Measurements from ENCODE around the gene BPIFB2.

Gene BPIFB2

DNA sequence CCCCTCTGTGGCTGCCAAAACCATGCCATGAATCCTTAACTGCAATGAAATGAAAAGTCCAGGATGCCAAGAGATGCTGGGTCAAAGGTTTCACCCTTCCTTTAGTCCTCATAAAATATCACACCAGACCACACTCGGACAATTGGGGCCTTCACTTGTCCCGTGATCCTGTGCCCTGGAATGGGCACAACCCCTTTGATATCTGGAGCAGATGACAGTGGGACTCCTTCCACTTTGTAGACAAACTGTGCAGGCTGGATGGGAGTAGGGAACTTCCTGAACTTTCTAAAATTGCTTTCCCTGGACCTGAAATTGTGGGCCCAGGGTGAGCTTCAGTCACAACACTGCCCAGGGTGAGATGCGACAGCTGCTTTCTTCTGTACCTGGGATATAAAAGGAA, 14.4 kb downstream of the BPIFB2 start:
- H3K9me3 ChIP-seq (ENCODE audit: control insufficient read depth in 1 of 2, low read length in 2 of 2) = no peaks in the 10 kb centered on the region
- no peaks in the 10 kb centered on the region for H3K36me3 ChIP-seq (ENCODE audit: control insufficient read depth in 1 of 2, insufficient read depth in 2 of 2, low read length in 2 of 2)
- H3K27me3 ChIP-seq (ENCODE audit: low read depth, low read length) = no peaks in the 10 kb centered on the region
- no peaks in the 10 kb centered on the region for H3K4me1 ChIP-seq (ENCODE audit: control insufficient read depth in 1 of 2, insufficient read depth in 2 of 2, low read length in 2 of 2)
- H3K4me3 ChIP-seq (ENCODE audit: low read depth in 1 of 2, low read length in 2 of 2) = no peak overlapping the region
- H3K27ac ChIP-seq (ENCODE audit: low read length) = no peak overlapping the region

DNA sequence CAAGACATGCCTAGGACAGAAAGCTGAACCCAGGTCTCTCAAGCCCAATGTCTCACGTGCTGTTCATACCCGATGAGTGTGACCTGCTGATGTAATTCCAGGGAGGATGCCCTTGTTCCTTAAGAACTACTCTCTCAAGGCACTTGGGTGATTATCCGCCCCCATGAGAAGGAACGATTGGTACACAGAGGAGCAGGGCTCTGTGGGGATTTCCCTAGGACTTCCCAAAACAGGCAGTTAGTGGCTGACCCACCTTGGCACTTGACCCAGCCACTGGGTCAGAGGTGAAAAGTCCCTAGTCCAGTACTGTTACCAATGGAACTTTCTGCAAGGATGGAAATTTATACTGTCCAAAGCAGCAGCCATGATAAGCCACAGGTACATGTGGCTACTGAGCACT, 14.8 kb downstream of the BPIFB2 start:
- Histone ChIP-seq H3K4me3 (ENCODE audit: low read depth in 1 of 2, low read length in 2 of 2) (no peak overlapping the region), H3K27me3 (ENCODE audit: low read depth, low read length) (no peaks in the 10 kb centered on the region), H3K36me3 (ENCODE audit: control insufficient read depth in 1 of 2, insufficient read depth in 2 of 2, low read length in 2 of 2) (no peaks in the 10 kb centered on the region), H3K9me3 (ENCODE audit: control insufficient read depth in 1 of 2, low read length in 2 of 2) (no peaks in the 10 kb centered on the region), H3K27ac (ENCODE audit: low read length) (no peak overlapping the region), H3K4me1 (ENCODE audit: control insufficient read depth in 1 of 2, insufficient read depth in 2 of 2, low read length in 2 of 2) (no peaks in the 10 kb centered on the region)

DNA sequence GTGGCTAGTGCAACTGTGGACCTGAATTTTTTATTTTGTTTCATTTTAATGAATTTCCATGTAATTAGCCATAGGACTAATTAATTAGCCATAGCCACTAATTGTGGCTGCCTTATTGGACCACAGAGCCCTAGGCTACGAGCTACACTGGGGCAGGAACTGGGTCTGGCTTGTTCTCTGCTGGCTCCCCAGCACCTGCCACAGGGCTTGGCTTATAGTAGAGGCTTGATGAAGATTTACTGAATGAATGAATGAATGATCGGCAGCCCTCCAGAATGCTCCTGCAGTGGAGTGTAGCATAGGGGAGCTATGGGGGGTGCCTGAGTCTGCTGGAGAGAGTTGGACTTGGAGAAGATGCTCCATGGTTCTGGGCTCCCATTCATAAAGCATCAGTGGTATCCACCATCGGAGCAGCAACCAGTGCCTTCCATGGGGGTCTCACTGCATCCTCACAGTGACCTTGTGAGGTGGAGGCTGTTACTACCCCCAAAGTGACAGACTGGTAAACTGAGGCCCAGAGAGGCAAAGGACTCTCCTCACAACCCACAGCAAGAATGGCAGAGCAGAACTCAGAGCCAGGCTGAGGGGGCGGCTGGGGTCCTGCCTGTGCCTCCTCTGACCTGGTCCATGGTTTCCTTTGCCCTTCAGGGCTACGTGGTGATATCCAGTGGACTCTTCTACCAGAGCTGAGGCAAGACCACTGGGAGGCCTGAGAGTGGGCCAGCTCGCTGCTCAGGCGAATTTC, 15.4 kb downstream of the BPIFB2 start:
- Histone ChIP-seq H3K27me3 (ENCODE audit: low read depth, low read length) (no peaks in the 10 kb centered on the region), H3K4me3 (ENCODE audit: low read depth in 1 of 2, low read length in 2 of 2) (no peak overlapping the region), H3K4me1 (ENCODE audit: control insufficient read depth in 1 of 2, insufficient read depth in 2 of 2, low read length in 2 of 2) (no peaks in the 10 kb centered on the region), H3K27ac (ENCODE audit: low read length) (no peak overlapping the region), H3K9me3 (ENCODE audit: control insufficient read depth in 1 of 2, low read length in 2 of 2) (no peaks in the 10 kb centered on the region), H3K36me3 (ENCODE audit: control insufficient read depth in 1 of 2, insufficient read depth in 2 of 2, low read length in 2 of 2) (no peaks in the 10 kb centered on the region)

DNA sequence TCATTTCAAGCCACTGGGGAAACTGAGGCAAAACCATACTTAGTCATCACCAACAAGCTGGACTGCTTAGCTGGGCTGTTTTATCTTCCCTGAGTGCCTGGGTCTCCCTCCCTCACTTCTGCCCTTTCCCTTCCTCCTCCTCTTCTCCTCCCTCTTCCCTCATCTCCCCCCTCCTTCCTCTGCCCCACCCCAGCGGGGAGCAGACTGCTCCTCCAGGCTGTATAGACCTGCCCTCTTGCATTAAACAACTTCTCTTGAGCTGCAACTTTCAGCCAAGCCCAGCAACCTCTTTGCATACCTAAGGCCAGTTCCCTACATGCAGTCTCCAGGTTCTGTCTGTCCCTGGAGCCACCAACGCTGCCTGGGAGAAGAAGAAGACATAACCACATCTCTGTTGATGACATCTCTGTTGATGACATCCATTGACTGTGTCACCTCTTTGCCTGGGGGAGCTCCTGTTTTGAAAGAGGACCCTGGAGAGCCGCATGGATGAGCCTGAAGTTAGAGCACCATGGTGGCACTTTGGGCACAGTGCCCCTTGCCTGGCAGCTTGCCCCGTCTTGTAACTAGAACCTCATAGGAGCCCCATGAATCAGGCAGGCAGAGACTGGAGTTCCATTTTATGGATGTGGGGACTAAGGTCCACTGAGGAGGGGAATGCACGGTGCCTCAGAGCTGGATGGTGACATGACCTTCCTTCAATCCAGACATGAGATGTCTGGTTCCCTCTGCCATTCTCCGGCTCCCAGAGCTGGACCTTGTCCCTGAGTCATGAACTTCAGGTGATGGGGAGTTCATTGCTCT, 16.1 kb downstream of the BPIFB2 start:
- Histone ChIP-seq H3K27ac (ENCODE audit: low read length) (no peak overlapping the region), H3K9me3 (ENCODE audit: control insufficient read depth in 1 of 2, low read length in 2 of 2) (no peaks in the 10 kb centered on the region), H3K27me3 (ENCODE audit: low read depth, low read length) (no peaks in the 10 kb centered on the region), H3K36me3 (ENCODE audit: control insufficient read depth in 1 of 2, insufficient read depth in 2 of 2, low read length in 2 of 2) (no peaks in the 10 kb centered on the region), H3K4me3 (ENCODE audit: low read depth in 1 of 2, low read length in 2 of 2) (no peak overlapping the region), H3K4me1 (ENCODE audit: control insufficient read depth in 1 of 2, insufficient read depth in 2 of 2, low read length in 2 of 2) (no peaks in the 10 kb centered on the region)

DNA sequence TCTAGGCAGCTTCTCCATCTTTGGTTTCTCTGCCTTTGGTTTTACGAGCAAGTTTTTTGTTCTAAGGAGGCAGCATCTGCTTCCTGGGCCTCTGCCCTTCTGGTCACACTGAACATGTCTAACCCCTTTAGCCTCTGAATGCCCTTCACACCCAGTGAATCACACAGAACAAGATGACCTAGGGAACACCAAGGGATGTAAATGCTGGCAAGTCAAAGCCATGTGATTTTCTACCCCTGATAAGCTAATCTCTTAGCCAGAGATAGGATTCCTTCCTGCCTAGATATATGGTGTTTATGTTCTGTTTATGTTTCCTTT, 16.7 kb downstream of the BPIFB2 start:
- H3K36me3 ChIP-seq (ENCODE audit: control insufficient read depth in 1 of 2, insufficient read depth in 2 of 2, low read length in 2 of 2) = no peaks in the 10 kb centered on the region

DNA sequence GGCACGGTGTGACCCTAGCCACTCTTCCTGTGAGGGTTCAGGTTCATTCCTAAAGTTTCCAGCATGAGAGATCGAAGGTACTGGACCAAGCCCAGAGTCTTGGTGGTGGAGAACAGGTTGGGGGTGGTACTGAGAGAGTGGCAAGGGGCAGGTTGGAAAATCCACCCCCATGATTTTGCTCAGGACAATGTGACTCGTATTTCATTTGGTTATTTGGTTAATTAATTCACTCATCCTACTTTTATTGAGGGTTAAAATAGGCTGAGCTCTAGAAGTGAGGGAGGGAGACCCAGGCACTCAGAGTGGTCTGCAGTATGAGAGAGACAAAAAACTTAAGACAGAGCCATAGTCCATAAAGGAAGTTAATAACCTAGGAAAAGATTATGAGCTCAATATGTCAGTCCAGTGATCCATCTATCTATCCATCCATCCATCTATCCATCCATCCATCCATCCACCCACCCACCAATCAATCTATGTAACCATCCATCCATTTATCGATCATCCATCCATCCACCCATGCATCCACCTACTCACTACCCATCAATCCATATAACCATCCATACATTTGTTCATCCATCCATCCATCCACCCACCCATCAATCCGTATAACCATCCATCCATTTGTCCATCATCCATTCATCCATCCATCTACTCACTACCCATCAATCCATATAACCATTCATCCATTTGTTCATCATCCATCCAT, 17.3 kb downstream of the BPIFB2 start:
- H3K9me3 ChIP-seq (ENCODE audit: control insufficient read depth in 1 of 2, low read length in 2 of 2) = no peaks in the 10 kb centered on the region
- H3K36me3 ChIP-seq (ENCODE audit: control insufficient read depth in 1 of 2, insufficient read depth in 2 of 2, low read length in 2 of 2) = no peaks in the 10 kb centered on the region
- H3K4me1 ChIP-seq (ENCODE audit: control insufficient read depth in 1 of 2, insufficient read depth in 2 of 2, low read length in 2 of 2) = no peaks in the 10 kb centered on the region
- no peak overlapping the region for H3K27ac ChIP-seq (ENCODE audit: low read length)
- H3K27me3 ChIP-seq (ENCODE audit: low read depth, low read length) = no peaks in the 10 kb centered on the region
- no peak overlapping the region for H3K4me3 ChIP-seq (ENCODE audit: low read depth in 1 of 2, low read length in 2 of 2)

More for the DNA sequence above, 16.7 kb downstream of the BPIFB2 start:
- no peaks in the 10 kb centered on the region for H3K9me3 ChIP-seq (ENCODE audit: control insufficient read depth in 1 of 2, low read length in 2 of 2)
- no peaks in the 10 kb centered on the region for H3K4me1 ChIP-seq (ENCODE audit: control insufficient read depth in 1 of 2, insufficient read depth in 2 of 2, low read length in 2 of 2)
- no peak overlapping the region for H3K27ac ChIP-seq (ENCODE audit: low read length)
- no peaks in the 10 kb centered on the region for H3K27me3 ChIP-seq (ENCODE audit: low read depth, low read length)
- H3K4me3 ChIP-seq (ENCODE audit: low read depth in 1 of 2, low read length in 2 of 2) = no peak overlapping the region

DNA sequence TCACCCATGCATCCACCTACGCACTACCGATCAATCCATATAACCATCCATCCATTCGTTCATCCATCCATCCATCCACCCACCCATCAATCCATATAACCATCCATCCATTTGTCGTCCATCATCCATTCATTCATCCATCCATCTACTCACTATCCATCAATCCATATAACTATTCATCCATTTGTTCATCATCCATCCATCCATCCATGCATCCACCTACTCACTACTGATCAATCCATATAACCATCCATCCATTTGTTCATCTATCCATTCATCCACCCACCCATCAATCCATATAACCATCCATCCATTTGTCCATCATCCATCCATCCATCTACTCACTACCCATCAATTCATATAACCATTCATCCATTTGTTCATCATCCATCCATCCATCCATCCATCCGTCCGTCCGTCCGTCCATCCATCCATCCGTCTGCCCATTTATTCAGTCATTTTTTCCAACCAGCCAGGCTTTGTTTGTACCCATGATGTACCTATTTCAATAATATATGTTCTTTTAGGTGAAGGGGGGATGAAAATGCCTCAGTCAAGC, 17.9 kb downstream of the BPIFB2 start:
- H3K36me3 ChIP-seq (ENCODE audit: control insufficient read depth in 1 of 2, insufficient read depth in 2 of 2, low read length in 2 of 2) = no peaks in the 10 kb centered on the region
- H3K27me3 ChIP-seq (ENCODE audit: low read depth, low read length) = no peaks in the 10 kb centered on the region
- H3K4me3 ChIP-seq (ENCODE audit: low read depth in 1 of 2, low read length in 2 of 2) = no peak overlapping the region
- H3K27ac ChIP-seq (ENCODE audit: low read length) = no peak overlapping the region
- H3K9me3 ChIP-seq (ENCODE audit: control insufficient read depth in 1 of 2, low read length in 2 of 2) = no peaks in the 10 kb centered on the region
- H3K4me1 ChIP-seq (ENCODE audit: control insufficient read depth in 1 of 2, insufficient read depth in 2 of 2, low read length in 2 of 2) = no peaks in the 10 kb centered on the region

DNA sequence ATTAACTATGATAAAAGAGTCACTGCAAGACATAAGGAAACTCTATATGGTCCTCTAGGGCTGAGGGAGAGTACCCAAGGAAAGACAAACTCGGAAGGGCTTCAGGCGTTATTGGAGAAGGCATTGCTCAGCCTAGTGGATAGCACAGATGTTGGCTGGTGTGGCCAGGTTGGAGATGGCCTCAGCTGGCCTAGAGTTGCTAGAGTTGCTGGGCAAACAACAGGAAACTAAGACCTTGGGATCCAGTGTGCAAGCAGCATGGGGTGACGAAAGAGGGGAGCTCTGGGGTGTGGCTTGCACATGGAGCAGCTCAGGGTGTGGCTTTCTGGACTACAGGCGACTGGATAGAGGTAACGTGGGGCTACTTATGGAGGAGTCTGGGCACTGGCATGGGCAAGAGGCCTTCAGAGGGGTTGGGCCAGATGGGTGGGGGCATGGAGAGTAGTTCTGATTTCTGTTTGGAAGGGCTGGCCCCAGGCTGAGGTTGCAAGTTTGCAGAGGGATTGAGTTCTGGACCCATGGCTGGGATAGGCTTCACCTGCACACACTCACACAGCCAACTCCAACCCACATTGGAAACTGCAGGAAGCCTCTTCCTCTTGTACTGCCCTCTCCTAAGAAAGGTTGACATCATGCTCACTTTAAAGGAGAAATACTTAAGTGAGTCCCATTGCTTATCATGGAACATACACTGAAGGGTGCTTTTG, 18.7 kb downstream of the BPIFB2 start:
- no peaks in the 10 kb centered on the region for H3K36me3 ChIP-seq (ENCODE audit: control insufficient read depth in 1 of 2, insufficient read depth in 2 of 2, low read length in 2 of 2)
- H3K9me3 ChIP-seq (ENCODE audit: control insufficient read depth in 1 of 2, low read length in 2 of 2) = no peaks in the 10 kb centered on the region
- no peak overlapping the region for H3K27ac ChIP-seq (ENCODE audit: low read length)
- no peaks in the 10 kb centered on the region for H3K27me3 ChIP-seq (ENCODE audit: low read depth, low read length)
- no peaks in the 10 kb centered on the region for H3K4me1 ChIP-seq (ENCODE audit: control insufficient read depth in 1 of 2, insufficient read depth in 2 of 2, low read length in 2 of 2)
- no peak overlapping the region for H3K4me3 ChIP-seq (ENCODE audit: low read depth in 1 of 2, low read length in 2 of 2)

DNA sequence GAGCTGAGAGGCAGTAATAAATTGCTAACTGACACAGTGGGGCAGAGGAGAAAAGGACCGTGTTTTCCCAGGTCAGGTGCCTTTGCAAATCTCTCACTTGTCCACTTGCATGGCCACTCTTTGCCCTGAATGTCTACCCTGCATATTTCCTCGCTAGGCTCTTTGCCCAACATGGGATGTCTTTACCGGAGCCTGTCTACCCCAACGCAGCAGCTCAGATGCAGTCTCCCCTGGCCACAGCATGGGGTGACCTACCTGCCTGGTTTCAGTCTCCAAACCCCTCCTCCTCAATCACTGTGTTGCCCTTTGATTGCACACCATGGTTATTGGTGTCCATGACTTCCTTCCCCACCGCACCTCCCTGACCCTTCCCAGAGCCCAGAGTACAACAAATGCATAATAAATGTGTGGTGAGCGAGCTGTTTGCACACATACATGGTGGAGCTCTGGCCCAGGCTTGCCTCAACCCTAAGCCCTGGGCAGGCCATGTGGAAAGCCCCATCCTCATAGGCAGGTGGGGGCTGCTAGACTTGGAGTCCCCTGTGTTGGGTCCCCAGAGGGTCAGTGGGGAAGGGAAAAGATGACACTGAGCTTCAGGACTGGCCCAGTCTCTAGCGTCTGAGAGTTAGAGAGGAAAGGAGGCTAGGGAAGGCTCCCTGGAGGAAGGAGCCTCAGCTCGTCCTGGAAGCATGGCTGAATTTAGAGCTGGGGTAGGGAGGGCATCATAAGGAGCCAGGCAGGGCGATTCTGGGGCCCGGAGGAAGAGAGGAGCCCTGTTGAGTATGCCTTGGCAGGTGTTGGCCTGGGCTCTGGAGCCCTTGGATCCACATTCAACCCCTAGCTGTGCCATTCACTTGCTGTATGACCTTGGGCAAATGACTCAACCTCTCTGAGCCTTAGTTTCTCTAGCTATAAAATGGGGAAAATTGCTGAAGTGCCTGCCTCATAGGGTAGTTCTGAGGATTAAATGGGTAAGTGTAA, 19.6 kb downstream of the BPIFB2 start:
- no peaks in the 10 kb centered on the region for H3K27me3 ChIP-seq (ENCODE audit: low read depth, low read length)
- H3K36me3 ChIP-seq (ENCODE audit: control insufficient read depth in 1 of 2, insufficient read depth in 2 of 2, low read length in 2 of 2) = no peaks in the 10 kb centered on the region
- no peak overlapping the region for H3K27ac ChIP-seq (ENCODE audit: low read length)
- H3K4me1 ChIP-seq (ENCODE audit: control insufficient read depth in 1 of 2, insufficient read depth in 2 of 2, low read length in 2 of 2) = no peaks in the 10 kb centered on the region
- H3K9me3 ChIP-seq (ENCODE audit: control insufficient read depth in 1 of 2, low read length in 2 of 2) = no peaks in the 10 kb centered on the region
- H3K4me3 ChIP-seq (ENCODE audit: low read depth in 1 of 2, low read length in 2 of 2) = no peak overlapping the region

Measured in muscle layer of duodenum (tissue), 2 donors.